ENCODE results near the gene FOXD4.
"Not testable (repeated sequence)": the region's sequence is repeated elsewhere in the genome, so short reads cannot be mapped to it uniquely, and the experiment has no call there.

DNA sequence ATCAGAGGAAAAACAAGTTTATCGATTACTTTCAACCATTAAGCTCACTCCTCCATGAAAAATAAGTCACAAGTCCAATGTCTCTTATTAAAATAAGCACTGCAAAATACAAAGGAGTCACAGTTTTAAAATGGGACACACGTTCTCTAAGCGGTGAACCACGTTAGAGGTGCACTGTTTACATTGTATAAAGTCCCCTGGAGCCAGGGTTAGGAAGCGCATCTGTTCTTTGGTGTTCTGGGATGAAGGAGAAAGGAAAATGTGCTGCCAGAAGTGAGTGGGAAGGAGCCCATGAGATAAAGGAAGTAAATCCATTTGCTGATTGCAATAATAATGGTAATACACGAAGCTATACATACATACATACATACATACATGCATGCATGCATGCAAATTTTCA lies 30.4 kb downstream of the FOXD4 start:
- not testable (repeated sequence) for TF ChIP-seq FOXP2 (optimal IDR thresholded peaks at IDR 0.05; ENCODE audit: control extremely low read depth, extremely low read length, insufficient read depth); POLR2AphosphoS5 (IDR thresholded peaks at IDR 0.05; ENCODE audit: borderline replicate concordance, low read depth, low read length); EZH2 (IDR thresholded peaks at IDR 0.05)
